MM.1S (cell line): ENCODE results near the gene NUMB.

Experiments used
- DNase-seq: peaks from one replicate; pipeline ENCODE4 v3.0.0-alpha.2; 2015
- H2AFZ ChIP-seq: fragments of 300-600 bp; sonication (generic); 2 replicates; pipeline ENCODE4 v1.6.0; 2016; ENCODE audit warnings: antibody characterized with exemption, low read length
- H3F3A ChIP-seq: fragments of 300-600 bp; sonication (generic); 2 replicates; pipeline ENCODE4 v1.6.1; 2016; ENCODE audit warnings: mild to moderate bottlenecking, antibody characterized with exemption, low read length, moderate library complexity, mixed read lengths; ENCODE audit not compliant: insufficient read depth
- H3K27ac ChIP-seq: fragments of 300-600 bp; sonication (generic); 2 replicates; pipeline ENCODE4 v1.5.1; 2016; ENCODE audit warnings: mild to moderate bottlenecking, low read length
- H3K27me3 ChIP-seq: fragments of 300-600 bp; sonication (generic); replicated peaks from 2 replicates; pipeline ENCODE4 v1.6.0; 2016; ENCODE audit warnings: low read length; ENCODE audit not compliant: insufficient read depth
- H3K36me3 ChIP-seq: fragments of 300-600 bp; sonication (generic); replicated peaks from 2 replicates; pipeline ENCODE4 v1.6.1; 2016; ENCODE audit warnings: mild to moderate bottlenecking, low read length, mixed read lengths; ENCODE audit not compliant: insufficient read depth
- H3K4me1 ChIP-seq: fragments of 300-600 bp; sonication (generic); 2 replicates; pipeline ENCODE4 v1.6.1; 2016; ENCODE audit warnings: low read length, mixed read lengths
- H3K4me2 ChIP-seq: fragments of 300-600 bp; sonication (generic); 2 replicates; pipeline ENCODE4 v1.6.0; 2016; ENCODE audit warnings: low read depth, low read length
- H3K4me3 ChIP-seq: fragments of 300-600 bp; sonication (generic); 2 replicates; pipeline ENCODE4 v1.5.1; 2016; ENCODE audit warnings: low read length, mixed read lengths
- H3K79me2 ChIP-seq: fragments of 300-600 bp; sonication (generic); 2 replicates; pipeline ENCODE4 v1.6.1; 2016; ENCODE audit warnings: mixed run types, low read length, mixed read lengths
- H3K9ac ChIP-seq: fragments of 300-600 bp; sonication (generic); 2 replicates; pipeline ENCODE4 v1.6.1; 2016; ENCODE audit warnings: low read length, mixed read lengths
- H3K9me2 ChIP-seq: fragments of 300-600 bp; sonication (generic); replicated peaks from 2 replicates; pipeline ENCODE4 v1.6.1; 2016; ENCODE audit warnings: mild to moderate bottlenecking, low read length, mixed read lengths; ENCODE audit not compliant: insufficient read depth
- H3K9me3 ChIP-seq: fragments of 300-600 bp; sonication (generic); replicated peaks from 2 replicates; pipeline ENCODE4 v1.6.1; 2016; ENCODE audit warnings: mild to moderate bottlenecking, low read length, mixed read lengths; ENCODE audit not compliant: insufficient read depth
- H4K20me1 ChIP-seq: fragments of 300-600 bp; sonication (generic); 2 replicates; pipeline ENCODE4 v1.6.1; 2016; ENCODE audit warnings: mild to moderate bottlenecking, low read length, moderate library complexity, mixed read lengths; ENCODE audit not compliant: insufficient read depth
- CTCF ChIP-seq: fragments of 300-600 bp; sonication (generic); IDR thresholded peaks from 2 replicates; pipeline ENCODE4 v1.5.1; 2016; ENCODE audit warnings: antibody characterized with exemption, low read length, mixed read lengths
- EZH2 ChIP-seq: fragments of 300-600 bp; sonication (generic); optimal IDR thresholded peaks from 2 replicates; pipeline ENCODE3; 2017; ENCODE audit warnings: low read depth, mild to moderate bottlenecking, antibody characterized with exemption, low read length, mixed read lengths
- EZH2phosphoT487 ChIP-seq: fragments of 300-600 bp; sonication (generic); IDR thresholded peaks from 2 replicates; pipeline ENCODE4 v1.6.1; 2018; ENCODE audit warnings: antibody characterized with exemption, low read length

Gene NUMB

GRCh38 chr14:73244541-73245290 is 213.6 kb downstream of the NUMB start:
- H3K27me3 ChIP-seq = no peaks in the 10 kb centered on the region
- no peaks in the 10 kb centered on the region for H4K20me1 ChIP-seq
- no peaks in the 10 kb centered on the region for H3K9me3 ChIP-seq
- H3K4me1 ChIP-seq = no peaks in the 10 kb centered on the region
- H3K9ac ChIP-seq = no peak overlapping the region
- H3K36me3 ChIP-seq = no peaks in the 10 kb centered on the region
- DNase-seq = no peak
- H3K4me3 ChIP-seq = no peak overlapping the region
- no peak overlapping the region for H2AFZ ChIP-seq
- no peak for TF ChIP-seq EZH2phosphoT487
- TF ChIP-seq CTCF = no peak
- TF ChIP-seq EZH2 = no peak
- H3K79me2 ChIP-seq = no peaks in the 10 kb centered on the region
- H3K4me2 ChIP-seq = no peak overlapping the region
- no peaks in the 10 kb centered on the region for H3K9me2 ChIP-seq
- H3F3A ChIP-seq = no peaks in the 10 kb centered on the region
- no peak overlapping the region for H3K27ac ChIP-seq

- Histone ChIP-seq H4K20me1 (no peaks in the 10 kb centered on the region), H3F3A (no peaks in the 10 kb centered on the region), H3K27ac (no peak overlapping the region), H2AFZ (no peak overlapping the region), H3K4me3 (no peak overlapping the region), H3K9ac (no peak overlapping the region), H3K4me1 (no peaks in the 10 kb centered on the region), H3K36me3 (no peaks in the 10 kb centered on the region), H3K79me2 (no peaks in the 10 kb centered on the region), H3K9me2 (no peaks in the 10 kb centered on the region), H3K27me3 (peaks cover 5% of the 10 kb centered on the region; the same call in 1 of the 2 replicates), H3K9me3 (no peaks in the 10 kb centered on the region), H3K4me2 (no peak overlapping the region)
- DNase-seq = no peak
- TF ChIP-seq EZH2phosphoT487 (no peak), EZH2 (no peak), CTCF (no peak)
Measured at GRCh38 chr14:73243748-73244147, 214.6 kb downstream of the NUMB start.

- H2AFZ ChIP-seq = no peak overlapping the region
- H3K27me3 ChIP-seq = peaks cover 9% of the 10 kb centered on the region
- no peaks in the 10 kb centered on the region for H4K20me1 ChIP-seq
- H3K4me2 ChIP-seq = no peak overlapping the region
- H3K36me3 ChIP-seq = no peaks in the 10 kb centered on the region
- H3K27ac ChIP-seq = no peak overlapping the region
- H3K79me2 ChIP-seq = no peaks in the 10 kb centered on the region
- no peaks in the 10 kb centered on the region for H3K9me3 ChIP-seq
- no peak for DNase-seq
- H3F3A ChIP-seq = no peaks in the 10 kb centered on the region
- no peak for TF ChIP-seq EZH2
- no peak for TF ChIP-seq EZH2phosphoT487
- no peak for TF ChIP-seq CTCF
- H3K4me1 ChIP-seq = no peaks in the 10 kb centered on the region
- H3K9ac ChIP-seq = no peak overlapping the region
- H3K9me2 ChIP-seq = no peaks in the 10 kb centered on the region
- H3K4me3 ChIP-seq = no peak overlapping the region
Measured at GRCh38 chr14:73243341-73243740, 215.0 kb downstream of the NUMB start.
